ENCODE results near the gene LYL1.

LYL1 gene

DNA sequence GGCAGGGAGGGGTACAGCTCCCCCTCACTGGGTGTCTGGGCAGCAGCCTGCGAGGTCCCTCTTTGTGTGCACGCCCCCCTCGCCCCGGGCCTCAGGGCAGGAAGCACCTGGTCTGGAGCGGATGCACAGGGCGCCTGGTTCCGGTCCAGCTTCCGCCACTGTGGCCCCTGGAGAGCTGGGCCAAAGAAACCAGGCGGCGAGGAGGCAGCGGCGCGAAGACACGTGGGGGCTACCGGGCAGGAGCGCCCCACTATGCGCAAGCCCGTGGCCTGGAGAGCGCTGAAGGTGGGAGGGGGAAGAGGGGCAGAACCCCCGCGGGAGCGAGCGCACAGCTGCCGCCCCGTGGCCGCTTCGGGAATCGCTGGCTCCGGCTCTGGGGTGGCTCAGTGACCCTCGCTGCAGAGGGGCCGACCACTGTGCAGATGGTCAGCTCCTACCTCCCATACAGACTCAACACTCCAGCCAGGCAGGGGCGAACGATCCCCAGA, 1.7 kb upstream of the LYL1 start:
- peak; percentile 64 for DNase-seq

DNA sequence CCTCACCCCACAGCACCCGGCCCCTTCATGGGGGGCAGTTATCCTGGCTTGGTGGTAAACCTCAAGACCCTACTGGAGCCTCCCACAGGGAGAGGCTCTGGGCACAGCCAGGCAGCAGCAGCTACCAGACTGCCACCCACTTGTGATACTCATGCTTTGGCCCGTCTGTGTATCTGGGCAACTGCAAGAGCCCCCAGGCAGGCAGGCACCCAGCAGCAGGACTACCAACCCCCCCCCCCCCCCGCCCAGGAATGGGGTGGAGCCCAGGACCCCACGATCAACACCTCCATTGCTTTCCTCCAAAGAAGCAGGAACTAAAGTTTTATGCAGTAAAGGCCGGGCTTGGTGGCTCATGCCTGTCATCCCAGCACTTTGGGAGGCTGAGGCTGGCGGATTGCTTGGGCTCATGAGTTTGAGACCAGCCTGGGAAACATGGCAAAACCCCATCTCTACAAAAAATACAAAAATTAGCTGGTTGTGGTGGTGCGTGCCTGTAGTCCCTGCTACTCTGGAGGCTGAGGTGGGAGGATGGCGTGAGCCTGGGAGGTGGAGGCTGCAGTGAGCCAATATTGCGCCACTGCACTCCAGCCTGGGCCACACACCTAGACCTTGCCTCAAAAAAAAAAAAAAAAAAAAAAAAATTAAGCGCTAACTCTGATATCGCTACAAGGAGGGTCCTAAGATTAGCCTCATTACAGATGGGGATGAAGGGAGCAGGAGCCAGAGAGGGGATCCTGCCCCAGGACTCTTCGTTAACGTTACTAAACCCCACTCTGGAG, 1.1 kb upstream of the LYL1 start:
- DNase-seq = no peak

- DNase-seq = no peak
These were observed 317 bp downstream of the LYL1 start for GRCh38 chr19:13102416-13102665.

DNA sequence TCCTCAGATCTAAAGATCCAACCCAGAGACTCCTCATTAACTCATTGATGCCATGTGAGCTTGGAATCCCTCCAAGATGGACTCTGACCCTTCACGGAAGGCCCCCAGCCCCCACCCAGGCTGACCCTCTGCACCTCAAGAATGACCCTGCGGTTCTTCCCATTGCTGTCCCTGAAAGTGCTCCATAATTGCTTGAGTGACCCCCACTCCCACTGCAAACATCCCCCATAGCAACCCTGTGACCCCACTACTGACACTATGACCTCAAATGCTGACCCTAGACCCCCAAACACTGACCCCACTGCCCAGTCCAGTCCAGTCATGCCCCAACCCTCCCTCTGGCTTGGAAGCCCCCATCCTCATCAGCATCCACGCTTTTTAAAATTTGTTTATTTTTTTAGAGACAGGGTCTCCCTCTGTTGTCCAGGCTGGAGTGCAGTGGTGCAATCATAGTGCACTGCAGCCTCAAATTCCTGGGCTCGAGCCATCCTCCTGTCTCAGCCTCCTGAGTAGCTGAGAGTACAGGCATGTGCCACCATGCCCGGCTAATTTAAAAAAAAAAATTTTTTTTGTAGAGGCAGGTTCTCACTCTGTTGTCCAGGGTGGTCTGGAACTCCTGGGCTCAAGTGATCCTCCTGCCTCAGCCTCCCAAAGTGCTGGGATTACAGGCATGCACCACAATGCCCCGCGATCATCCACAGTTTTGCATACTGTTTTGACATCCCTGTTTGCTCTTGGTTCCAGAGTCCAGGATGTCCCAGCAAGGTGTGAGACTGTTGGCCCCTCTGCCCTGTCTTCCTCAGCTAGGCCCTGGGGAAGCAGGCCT, 855 bp downstream of the LYL1 start:
- no peak for DNase-seq

DNA sequence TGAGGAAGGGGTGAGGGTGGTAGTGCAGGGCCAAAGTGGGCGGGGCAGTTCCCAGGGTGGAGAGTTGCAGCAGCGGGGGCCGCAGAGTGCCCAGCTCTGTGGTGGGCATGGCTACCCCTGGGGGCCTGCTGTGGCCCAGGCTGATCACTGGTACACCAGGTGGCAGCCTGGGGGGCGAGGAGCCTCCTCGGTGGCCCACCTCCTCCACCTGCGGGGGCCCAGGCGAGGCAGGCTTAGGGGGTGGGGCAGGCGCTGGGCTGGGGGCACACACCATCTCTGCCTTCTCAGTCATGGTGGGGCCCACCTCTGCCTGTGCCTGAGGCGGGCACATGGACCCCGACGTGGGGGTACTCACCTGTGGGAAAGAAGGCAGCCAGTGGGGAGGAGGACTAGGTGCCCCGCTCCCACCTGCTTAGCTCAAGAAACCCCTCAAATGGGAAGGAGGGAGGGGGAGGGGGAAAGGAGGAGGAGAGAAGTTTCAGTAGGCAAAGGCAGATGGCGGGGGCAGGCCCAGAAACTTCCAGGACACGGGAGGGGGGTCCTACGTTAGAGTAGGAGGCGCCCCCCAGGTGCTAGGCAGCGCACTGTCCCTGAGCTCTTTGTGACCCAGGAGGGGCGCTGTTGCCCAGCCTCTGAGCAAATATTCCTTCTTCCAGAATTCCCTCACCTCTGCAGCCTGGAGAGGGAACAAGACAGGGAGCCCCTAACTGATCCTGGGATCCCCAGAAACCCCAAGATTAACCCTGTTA, 1.6 kb downstream of the LYL1 start:
- DNase-seq = no peak

DNA sequence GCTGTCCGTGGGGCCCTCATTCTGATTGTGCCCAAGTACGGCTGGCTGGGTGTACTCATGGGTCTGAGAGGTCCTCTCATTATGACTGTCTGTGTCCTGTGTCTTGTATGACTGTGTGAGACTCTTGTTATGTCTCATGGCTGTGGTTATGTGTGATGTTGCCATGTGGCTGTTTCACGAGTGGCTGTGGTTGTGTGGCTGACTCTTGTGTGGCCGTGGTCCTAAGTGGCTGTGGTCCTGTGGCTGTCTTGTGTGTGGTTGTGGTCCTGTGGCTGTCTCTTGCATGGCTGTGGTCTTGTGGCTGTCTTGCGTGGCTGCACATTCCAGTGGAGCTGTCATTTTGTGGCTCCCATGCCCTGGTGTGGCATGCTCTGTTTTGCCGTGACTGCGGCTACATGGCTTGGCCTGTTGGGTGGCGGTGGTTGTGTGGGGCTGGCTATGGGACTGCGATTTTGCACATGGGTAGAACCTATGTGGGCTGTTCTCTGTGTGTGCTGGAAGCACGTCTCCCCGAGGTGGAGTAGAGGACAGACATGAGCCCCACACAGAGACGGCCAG, 2.5 kb downstream of the LYL1 start:
- peak; percentile 88 for DNase-seq

DNA sequence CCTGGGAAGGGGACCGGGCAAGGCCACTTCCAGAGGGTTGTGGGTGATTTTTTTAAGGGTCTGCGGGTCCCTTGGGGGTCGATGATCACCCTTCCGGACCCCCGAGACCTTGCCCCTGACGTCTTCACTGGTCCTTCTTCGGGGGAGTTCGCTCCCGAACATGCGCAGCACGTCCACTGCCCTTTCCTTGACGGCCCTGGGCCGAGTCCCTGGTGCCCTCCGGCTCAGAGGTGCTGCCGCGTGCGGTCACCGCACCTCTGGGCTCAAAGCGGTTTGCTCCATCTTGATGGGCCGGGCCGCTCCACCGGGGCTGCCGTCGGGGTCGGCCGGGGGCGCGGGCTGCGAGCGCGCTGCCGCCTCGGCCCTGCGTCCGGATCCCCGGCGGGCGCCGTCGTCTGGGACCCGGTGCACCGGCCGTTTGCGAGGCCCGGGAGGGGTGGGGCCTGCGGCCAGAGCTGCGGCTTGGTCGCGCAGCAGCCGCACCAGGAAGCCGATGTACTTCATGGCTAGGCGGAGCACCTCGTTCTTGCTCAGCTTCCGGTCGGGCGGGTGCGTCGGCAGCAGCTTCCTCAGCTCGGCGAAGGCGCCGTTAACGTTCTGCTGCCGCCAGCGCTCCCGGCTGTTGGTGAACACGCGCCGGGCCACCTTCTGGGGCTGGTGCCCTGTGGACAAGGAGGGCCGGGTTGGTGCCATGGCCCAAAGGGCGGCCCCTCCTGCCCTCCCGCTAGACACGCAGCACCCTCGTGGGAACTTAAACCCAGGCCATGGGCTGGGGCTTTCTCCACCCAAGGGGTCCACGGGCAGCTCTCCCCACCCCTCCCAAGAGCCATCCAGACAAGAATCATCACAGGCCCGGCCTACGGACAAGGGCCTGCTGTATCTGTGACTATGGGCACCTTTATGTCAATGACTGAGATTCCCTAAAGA, 3.3 kb downstream of the LYL1 start:
- DNase-seq = peak; percentile 84

- peak; percentile 59 for DNase-seq
These were observed 4.2 kb downstream of the LYL1 start for GRCh38 chr19:13098277-13099072.

- no peak for DNase-seq
These were observed 5.0 kb downstream of the LYL1 start for GRCh38 chr19:13097463-13098258.

DNA sequence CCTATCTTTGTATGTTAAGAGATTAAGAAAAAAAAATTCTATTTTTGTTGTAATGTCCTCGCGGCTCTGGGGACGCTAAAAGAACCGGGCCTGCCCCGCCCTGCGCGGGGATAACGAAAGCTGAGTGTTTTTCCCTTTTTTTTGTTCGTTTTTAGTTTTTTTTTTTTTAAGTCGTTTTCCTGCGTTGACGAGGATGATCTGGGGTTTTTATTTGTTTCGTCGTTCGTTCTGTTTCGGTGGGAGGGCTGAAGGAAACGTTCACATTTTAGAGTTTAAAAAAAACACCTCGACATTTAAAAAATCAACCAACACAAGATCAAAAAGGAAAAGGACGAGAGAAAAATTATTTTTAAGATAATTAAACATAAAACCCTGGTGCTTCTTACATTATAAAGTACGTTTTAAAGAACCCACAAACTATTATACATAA, 5.6 kb downstream of the LYL1 start:
- DNase-seq = peak; percentile 43

- DNase-seq = no peak
These were observed 6.4 kb downstream of the LYL1 start for GRCh38 chr19:13095934-13096927.

DNA sequence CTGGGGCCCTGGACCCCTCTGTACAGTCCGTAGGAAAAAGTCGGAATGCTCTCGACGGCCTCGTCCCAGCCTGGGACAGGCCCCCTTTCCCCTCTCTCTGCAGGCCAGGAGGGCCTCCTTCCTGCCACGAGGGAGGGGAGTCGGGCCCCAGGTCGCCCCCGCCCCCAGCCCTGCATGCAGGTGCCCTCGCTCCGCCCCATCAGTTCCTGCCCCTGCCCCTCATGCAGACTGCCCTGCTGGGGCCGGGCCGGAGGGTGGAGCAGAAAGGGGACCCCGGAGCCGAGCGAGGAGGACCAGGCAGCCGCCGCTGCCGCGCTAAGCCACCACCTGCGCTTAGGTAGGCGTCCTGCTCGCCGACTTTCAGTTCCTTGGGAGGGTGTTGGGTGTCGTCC, 7.3 kb downstream of the LYL1 start:
- peak; percentile 29 for DNase-seq

DNA sequence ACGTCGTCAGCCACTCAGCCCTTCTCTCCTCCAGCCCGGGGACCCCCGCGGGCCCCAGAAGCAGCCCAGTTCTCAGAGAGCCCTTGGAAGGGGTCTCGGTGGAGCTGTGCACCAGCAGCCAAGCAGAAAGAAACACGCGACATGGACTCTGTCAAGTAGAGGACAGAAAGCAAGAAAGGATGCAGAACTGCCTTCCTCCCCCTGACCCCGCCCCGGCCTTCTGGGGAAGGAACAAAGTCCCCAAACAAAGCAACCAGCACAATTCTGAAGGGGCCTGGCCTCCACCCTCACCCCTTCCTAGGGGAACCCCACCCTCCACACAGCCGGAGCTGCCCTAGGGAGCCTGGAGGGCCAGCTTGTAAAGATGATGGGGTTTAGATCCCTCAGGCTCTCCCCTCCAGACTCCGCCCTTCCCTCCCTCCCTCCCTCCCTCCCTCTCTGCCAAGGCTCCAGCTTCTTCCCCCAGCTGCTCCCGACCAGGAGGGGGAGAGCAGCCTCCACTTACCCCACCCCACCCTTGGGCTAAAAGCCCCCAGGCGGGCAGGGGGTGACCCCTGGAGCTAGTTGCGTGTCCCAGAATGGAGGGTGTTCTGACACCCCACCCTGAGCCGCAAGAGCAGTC, 7.8 kb downstream of the LYL1 start:
- peak; percentile 28 for DNase-seq

DNA sequence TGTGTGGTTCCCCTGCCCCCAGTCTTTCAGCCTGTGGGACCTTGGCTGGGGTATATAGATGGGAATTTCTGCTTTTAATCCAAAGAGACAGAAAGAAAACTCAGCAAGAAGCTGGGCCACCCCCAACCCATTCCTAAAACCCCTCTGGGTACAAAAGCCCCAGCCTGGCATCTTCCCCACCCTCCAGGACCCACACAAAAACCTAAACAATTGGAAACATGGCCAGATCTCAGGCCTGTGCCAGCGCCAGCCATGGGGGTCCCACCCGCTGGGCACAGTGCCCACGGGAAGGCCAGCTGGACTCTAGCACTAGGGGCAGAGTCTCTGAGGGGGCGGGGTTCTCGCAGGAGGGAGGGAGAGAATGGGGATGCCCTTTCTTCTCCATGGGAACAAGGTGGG, 8.6 kb downstream of the LYL1 start:
- no peak for DNase-seq

DNA sequence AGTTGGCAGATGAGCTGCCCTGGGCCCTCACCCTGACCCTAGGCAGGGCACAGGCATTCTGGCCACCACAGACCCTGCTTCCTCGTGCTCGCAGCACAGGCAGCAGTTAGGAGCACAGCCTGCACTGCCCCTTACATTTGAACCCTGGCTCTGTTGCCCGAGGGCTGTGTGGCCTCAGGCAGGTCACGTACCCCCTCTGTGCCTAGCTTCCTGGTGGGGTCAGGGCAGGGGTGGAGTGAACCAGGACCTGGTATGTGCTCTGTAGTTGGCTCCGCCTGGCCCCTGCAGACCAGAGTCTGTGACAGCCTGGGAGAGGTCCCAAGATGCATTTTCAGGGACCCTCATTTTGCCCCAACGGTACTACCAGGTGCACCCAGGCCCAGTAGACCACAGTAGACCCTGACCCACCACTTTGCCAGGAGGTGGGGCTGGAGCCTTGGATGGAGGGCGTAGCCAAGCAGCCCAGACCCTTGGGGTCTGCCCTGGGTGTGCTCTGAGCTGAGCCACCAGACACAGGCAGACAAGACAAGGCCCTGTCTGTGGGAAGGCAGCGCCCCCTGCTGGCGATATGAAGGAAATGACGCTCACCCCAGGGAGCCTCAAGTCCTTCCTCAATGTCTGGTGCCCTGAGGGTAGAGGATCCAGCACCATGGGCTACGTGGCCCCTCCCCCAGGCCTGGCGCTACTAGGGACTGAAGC, 9.1 kb downstream of the LYL1 start:
- DNase-seq = peak; percentile 86

GRCh38 chr19:13092606-13093235, 9.9 kb downstream of the LYL1 start:
- DNase-seq = no peak

GRCh38 chr19:13092158-13092543, 10.5 kb downstream of the LYL1 start:
- DNase-seq = no peak

Data from CD4-positive, alpha-beta T cell treated with Interleukin-17A for 1 hour (primary cell).